HL-60 (cell line): Measurements from ENCODE around the gene LLCFC1.

ENCODE experiments used
- GABPA ChIP-seq: IDR thresholded peaks from 2 replicates; pipeline ENCODE4 v1.6.1; 2012; ENCODE audit warnings: low read depth
- POLR2AphosphoS5 ChIP-seq: IDR thresholded peaks from 2 replicates; pipeline ENCODE4 v1.6.1; 2012; ENCODE audit warnings: low read depth
- TF ChIP-seq, protein P1 (sequence below): IDR thresholded peaks from one replicate; pipeline ENCODE4 v1.5.1; 2011; ENCODE audit warnings: low read length, control low read depth, inconsistent platforms; ENCODE audit not compliant: insufficient read depth
- TF ChIP-seq, protein P2 (sequence below): IDR thresholded peaks from 2 replicates; pipeline ENCODE4 v1.6.1; 2012; ENCODE audit warnings: low read depth; ENCODE audit not compliant: insufficient replicate concordance

DNA sequence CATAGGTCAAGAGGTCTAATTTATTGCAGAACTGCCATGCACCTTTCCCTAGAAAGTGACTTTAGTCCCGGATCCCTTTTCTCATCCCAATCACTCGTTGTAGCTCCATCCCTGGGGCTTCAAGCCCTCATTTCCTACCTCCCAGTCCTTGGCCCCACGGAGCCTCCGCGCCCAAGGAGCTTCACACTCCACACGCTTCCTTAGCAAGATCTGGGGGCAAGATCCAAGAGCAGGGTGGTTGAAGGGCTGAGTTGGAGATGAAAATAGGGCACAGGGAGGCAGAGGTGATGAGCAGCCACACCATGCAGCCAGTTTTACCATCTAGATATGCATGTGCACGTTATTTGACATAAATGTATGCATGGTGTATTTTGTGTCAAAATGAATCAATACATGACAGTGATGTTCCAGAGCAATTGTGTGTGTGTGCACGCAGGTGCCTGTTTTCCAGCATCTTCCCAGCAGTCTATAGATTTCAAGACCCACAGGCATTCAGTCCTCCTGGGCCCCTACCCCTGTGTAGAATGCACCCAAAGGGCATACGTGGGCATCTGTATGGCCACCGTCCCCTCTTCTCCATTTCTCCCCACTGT, 47.7 kb upstream of the LLCFC1 start:
- TF ChIP-seq, protein P1, sequence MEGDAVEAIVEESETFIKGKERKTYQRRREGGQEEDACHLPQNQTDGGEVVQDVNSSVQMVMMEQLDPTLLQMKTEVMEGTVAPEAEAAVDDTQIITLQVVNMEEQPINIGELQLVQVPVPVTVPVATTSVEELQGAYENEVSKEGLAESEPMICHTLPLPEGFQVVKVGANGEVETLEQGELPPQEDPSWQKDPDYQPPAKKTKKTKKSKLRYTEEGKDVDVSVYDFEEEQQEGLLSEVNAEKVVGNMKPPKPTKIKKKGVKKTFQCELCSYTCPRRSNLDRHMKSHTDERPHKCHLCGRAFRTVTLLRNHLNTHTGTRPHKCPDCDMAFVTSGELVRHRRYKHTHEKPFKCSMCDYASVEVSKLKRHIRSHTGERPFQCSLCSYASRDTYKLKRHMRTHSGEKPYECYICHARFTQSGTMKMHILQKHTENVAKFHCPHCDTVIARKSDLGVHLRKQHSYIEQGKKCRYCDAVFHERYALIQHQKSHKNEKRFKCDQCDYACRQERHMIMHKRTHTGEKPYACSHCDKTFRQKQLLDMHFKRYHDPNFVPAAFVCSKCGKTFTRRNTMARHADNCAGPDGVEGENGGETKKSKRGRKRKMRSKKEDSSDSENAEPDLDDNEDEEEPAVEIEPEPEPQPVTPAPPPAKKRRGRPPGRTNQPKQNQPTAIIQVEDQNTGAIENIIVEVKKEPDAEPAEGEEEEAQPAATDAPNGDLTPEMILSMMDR = no peak
- TF ChIP-seq, protein P2, sequence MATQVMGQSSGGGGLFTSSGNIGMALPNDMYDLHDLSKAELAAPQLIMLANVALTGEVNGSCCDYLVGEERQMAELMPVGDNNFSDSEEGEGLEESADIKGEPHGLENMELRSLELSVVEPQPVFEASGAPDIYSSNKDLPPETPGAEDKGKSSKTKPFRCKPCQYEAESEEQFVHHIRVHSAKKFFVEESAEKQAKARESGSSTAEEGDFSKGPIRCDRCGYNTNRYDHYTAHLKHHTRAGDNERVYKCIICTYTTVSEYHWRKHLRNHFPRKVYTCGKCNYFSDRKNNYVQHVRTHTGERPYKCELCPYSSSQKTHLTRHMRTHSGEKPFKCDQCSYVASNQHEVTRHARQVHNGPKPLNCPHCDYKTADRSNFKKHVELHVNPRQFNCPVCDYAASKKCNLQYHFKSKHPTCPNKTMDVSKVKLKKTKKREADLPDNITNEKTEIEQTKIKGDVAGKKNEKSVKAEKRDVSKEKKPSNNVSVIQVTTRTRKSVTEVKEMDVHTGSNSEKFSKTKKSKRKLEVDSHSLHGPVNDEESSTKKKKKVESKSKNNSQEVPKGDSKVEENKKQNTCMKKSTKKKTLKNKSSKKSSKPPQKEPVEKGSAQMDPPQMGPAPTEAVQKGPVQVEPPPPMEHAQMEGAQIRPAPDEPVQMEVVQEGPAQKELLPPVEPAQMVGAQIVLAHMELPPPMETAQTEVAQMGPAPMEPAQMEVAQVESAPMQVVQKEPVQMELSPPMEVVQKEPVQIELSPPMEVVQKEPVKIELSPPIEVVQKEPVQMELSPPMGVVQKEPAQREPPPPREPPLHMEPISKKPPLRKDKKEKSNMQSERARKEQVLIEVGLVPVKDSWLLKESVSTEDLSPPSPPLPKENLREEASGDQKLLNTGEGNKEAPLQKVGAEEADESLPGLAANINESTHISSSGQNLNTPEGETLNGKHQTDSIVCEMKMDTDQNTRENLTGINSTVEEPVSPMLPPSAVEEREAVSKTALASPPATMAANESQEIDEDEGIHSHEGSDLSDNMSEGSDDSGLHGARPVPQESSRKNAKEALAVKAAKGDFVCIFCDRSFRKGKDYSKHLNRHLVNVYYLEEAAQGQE = no peak
- no peak for TF ChIP-seq GABPA
- no peak for TF ChIP-seq POLR2AphosphoS5
